ENCODE measurements around the gene MPV17L2. TPM values are rescaled to one million over a fixed set of nuclear protein-coding genes. Genes with fewer than 3 reads are reported as not detected.
A peak's percentile ranks its signal among the peaks of the same experiment; 100 is the strongest.

Gene MPV17L2
- total RNA-seq, 1 donor from 2014 or later = 12.5 TPM

- no peak for DNase-seq
- Histone ChIP-seq H3K4me3 (no peak overlapping the region), H3K27ac (replicated peaks) (no peak overlapping the region), H3K36me3 (peaks cover 4% of the 10 kb centered on the region), H3K27me3 (ENCODE audit: low read depth) (no peaks in the 10 kb centered on the region), H3K9me3 (replicated peaks) (no peaks in the 10 kb centered on the region), H3K4me1 (peaks cover 29% of the 10 kb centered on the region)
- intact Hi-C loops (cut with micrococcal nuclease) = no loop called here
- no peak for TF ChIP-seq CTCF (IDR thresholded peaks at IDR 0.05; ENCODE audit: borderline replicate concordance)
These were observed 2.7 kb upstream of the MPV17L2 start for GRCh38 chr19:18190278-18190677.

GRCh38 chr19:18191640-18192062 is 1.4 kb upstream of the MPV17L2 start:
- no peaks in the 10 kb centered on the region for H3K9me3 ChIP-seq (replicated peaks)
- H3K27ac ChIP-seq (replicated peaks) = peak overlapping the region; percentile 97
- TF ChIP-seq CTCF (IDR thresholded peaks at IDR 0.05; ENCODE audit: borderline replicate concordance) = no peak
- peak overlapping the region; percentile 77 for H3K4me3 ChIP-seq
- DNase-seq = no peak
- intact Hi-C loops (cut with micrococcal nuclease) = no loop called here
- H3K27me3 ChIP-seq (ENCODE audit: low read depth) = no peaks in the 10 kb centered on the region
- peaks cover 29% of the 10 kb centered on the region for H3K4me1 ChIP-seq
- H3K36me3 ChIP-seq = peaks cover 16% of the 10 kb centered on the region

- Histone ChIP-seq H3K4me1 (peaks cover 29% of the 10 kb centered on the region), H3K27ac (replicated peaks) (peak overlapping the region; percentile 88), H3K9me3 (replicated peaks) (no peaks in the 10 kb centered on the region), H3K36me3 (peaks cover 27% of the 10 kb centered on the region), H3K27me3 (ENCODE audit: low read depth) (no peaks in the 10 kb centered on the region), H3K4me3 (peak overlapping the region; percentile 87)
- no peak for TF ChIP-seq CTCF (IDR thresholded peaks at IDR 0.05; ENCODE audit: borderline replicate concordance)
- intact Hi-C loops (cut with micrococcal nuclease) = no loop called here
- DNase-seq = no peak
These were observed 566 bp downstream of the MPV17L2 start for GRCh38 chr19:18193388-18194180.

- Histone ChIP-seq H3K36me3 (peaks cover 32% of the 10 kb centered on the region), H3K4me3 (peak overlapping the region; percentile 87), H3K4me1 (peaks cover 29% of the 10 kb centered on the region), H3K27me3 (ENCODE audit: low read depth) (no peaks in the 10 kb centered on the region), H3K9me3 (replicated peaks) (no peaks in the 10 kb centered on the region), H3K27ac (replicated peaks) (peak overlapping the region; percentile 88)
- TF ChIP-seq CTCF (IDR thresholded peaks at IDR 0.05; ENCODE audit: borderline replicate concordance) = no peak
- intact Hi-C loops (cut with micrococcal nuclease) = no loop called here
- no peak for DNase-seq
These were observed 1.1 kb downstream of the MPV17L2 start for GRCh38 chr19:18194181-18194530.

- intact Hi-C loops (cut with micrococcal nuclease) = no loop called here
- DNase-seq = no peak
- Histone ChIP-seq H3K9me3 (replicated peaks) (no peaks in the 10 kb centered on the region), H3K27me3 (ENCODE audit: low read depth) (no peaks in the 10 kb centered on the region), H3K4me1 (peaks cover 29% of the 10 kb centered on the region), H3K4me3 (peak overlapping the region; percentile 87), H3K27ac (replicated peaks) (no peak overlapping the region), H3K36me3 (peaks cover 38% of the 10 kb centered on the region)
- TF ChIP-seq CTCF (IDR thresholded peaks at IDR 0.05; ENCODE audit: borderline replicate concordance) = no peak
These were observed 1.7 kb downstream of the MPV17L2 start for GRCh38 chr19:18194554-18195238.

Measured in left ventricle myocardium inferior (tissue), 1 donor.